ENCODE results near the gene THAP3. TPM values are rescaled to one million over a fixed set of nuclear protein-coding genes. Genes with fewer than 3 reads are reported as not detected.

THAP3 gene
- total and polyA plus RNA-seq, 9 of the 15 experiments (the other 6 are each of a cell fraction or from before 2014, with no cell fraction given) = 1.9 to 31.2 (median 18.2) TPM

DNA sequence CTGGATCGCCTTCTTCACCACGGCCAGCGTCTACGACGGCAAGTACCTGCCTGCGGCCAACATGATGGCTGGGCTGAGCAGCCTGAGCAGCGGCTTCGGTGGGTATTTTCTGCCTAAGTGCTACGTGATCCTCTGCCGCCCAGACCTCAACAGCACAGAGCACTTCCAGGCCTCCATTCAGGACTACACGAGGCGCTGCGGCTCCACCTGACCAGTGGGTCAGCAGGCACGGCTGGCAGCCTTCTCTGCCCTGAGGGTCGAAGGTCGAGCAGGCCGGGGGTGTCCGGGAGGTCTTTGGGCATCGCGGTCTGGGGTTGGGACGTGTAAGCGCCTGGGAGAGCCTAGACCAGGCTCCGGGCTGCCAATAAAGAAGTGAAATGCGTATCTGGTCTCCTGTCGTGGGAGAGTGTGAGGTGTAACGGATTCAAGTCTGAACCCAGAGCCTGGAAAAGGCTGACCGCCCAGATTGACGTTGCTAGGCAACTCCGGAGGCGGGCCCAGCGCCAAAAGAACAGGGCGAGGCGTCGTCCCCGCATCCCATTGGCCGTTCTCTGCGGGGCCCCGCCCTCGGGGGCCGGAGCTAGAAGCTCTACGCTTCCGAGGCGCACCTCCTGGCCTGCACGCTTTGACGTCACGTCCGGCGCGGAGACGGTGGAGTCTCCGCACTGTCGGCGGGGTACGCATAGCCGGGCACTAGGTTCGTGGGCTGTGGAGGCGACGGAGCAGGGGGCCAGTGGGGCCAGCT is 45.1 kb upstream of the THAP3 start, which contains the start of gene ZBTB48 (continued):
- TF ChIP-seq, protein P1, sequence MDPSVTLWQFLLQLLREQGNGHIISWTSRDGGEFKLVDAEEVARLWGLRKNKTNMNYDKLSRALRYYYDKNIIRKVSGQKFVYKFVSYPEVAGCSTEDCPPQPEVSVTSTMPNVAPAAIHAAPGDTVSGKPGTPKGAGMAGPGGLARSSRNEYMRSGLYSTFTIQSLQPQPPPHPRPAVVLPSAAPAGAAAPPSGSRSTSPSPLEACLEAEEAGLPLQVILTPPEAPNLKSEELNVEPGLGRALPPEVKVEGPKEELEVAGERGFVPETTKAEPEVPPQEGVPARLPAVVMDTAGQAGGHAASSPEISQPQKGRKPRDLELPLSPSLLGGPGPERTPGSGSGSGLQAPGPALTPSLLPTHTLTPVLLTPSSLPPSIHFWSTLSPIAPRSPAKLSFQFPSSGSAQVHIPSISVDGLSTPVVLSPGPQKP (CRISPR knock-in tag; IDR thresholded peaks at IDR 0.05) = no peak
- TF ChIP-seq NFATC3 (IDR thresholded peaks at IDR 0.05) = no peak
- TF ChIP-seq, protein P2, sequence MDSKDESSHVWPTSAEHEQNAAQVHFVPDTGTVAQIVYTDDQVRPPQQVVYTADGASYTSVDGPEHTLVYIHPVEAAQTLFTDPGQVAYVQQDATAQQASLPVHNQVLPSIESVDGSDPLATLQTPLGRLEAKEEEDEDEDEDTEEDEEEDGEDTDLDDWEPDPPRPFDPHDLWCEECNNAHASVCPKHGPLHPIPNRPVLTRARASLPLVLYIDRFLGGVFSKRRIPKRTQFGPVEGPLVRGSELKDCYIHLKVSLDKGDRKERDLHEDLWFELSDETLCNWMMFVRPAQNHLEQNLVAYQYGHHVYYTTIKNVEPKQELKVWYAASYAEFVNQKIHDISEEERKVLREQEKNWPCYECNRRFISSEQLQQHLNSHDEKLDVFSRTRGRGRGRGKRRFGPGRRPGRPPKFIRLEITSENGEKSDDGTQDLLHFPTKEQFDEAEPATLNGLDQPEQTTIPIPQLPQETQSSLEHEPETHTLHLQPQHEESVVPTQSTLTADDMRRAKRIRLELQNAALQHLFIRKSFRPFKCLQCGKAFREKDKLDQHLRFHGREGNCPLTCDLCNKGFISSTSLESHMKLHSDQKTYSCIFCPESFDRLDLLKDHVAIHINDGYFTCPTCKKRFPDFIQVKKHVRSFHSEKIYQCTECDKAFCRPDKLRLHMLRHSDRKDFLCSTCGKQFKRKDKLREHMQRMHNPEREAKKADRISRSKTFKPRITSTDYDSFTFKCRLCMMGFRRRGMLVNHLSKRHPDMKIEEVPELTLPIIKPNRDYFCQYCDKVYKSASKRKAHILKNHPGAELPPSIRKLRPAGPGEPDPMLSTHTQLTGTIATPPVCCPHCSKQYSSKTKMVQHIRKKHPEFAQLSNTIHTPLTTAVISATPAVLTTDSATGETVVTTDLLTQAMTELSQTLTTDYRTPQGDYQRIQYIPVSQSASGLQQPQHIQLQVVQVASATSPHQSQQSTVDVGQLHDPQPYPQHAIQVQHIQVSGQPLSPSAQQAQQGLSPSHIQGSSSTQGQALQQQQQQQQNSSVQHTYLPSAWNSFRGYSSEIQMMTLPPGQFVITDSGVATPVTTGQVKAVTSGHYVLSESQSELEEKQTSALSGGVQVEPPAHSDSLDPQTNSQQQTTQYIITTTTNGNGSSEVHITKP (IDR thresholded peaks at IDR 0.05; ENCODE audit: partially characterized antibody) = no peak
- TF ChIP-seq, protein P3, sequence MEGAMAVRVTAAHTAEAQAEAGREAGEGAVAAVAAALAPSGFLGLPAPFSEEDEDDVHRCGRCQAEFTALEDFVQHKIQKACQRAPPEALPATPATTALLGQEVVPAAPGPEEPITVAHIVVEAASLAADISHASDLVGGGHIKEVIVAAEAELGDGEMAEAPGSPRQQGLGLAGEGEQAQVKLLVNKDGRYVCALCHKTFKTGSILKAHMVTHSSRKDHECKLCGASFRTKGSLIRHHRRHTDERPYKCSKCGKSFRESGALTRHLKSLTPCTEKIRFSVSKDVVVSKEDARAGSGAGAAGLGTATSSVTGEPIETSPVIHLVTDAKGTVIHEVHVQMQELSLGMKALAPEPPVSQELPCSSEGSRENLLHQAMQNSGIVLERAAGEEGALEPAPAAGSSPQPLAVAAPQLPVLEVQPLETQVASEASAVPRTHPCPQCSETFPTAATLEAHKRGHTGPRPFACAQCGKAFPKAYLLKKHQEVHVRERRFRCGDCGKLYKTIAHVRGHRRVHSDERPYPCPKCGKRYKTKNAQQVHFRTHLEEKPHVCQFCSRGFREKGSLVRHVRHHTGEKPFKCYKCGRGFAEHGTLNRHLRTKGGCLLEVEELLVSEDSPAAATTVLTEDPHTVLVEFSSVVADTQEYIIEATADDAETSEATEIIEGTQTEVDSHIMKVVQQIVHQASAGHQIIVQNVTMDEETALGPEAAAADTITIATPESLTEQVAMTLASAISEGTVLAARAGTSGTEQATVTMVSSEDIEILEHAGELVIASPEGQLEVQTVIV (CRISPR knock-in tag; IDR thresholded peaks at IDR 0.05; ENCODE audit: borderline replicate concordance) = no peak
- peak; percentile 88 for TF ChIP-seq HMGN3 (IDR thresholded peaks at IDR 0.05; ENCODE audit: borderline replicate concordance, extremely low read depth, insufficient read length, low read depth, low read length)
- no peak for TF ChIP-seq POLR3A (IDR thresholded peaks at IDR 0.05; ENCODE audit: borderline replicate concordance, extremely low read depth, insufficient read depth, insufficient read length)
- TF ChIP-seq BRF1 (IDR thresholded peaks at IDR 0.05; ENCODE audit: borderline replicate concordance, extremely low read depth, insufficient read length) = no peak
- TF ChIP-seq, protein P4, sequence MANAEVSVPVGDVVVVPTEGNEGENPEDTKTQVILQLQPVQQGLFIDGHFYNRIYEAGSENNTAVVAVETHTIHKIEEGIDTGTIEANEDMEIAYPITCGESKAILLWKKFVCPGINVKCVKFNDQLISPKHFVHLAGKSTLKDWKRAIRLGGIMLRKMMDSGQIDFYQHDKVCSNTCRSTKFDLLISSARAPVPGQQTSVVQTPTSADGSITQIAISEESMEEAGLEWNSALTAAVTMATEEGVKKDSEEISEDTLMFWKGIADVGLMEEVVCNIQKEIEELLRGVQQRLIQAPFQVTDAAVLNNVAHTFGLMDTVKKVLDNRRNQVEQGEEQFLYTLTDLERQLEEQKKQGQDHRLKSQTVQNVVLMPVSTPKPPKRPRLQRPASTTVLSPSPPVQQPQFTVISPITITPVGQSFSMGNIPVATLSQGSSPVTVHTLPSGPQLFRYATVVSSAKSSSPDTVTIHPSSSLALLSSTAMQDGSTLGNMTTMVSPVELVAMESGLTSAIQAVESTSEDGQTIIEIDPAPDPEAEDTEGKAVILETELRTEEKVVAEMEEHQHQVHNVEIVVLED (CRISPR knock-in tag; IDR thresholded peaks at IDR 0.05) = peak; percentile 83
- no peak for TF ChIP-seq BRD9 (IDR thresholded peaks at IDR 0.05; ENCODE audit: low read depth, partially characterized antibody)
- no peak for TF ChIP-seq ZNF76 (CRISPR knock-in tag; IDR thresholded peaks at IDR 0.05; ENCODE audit: borderline replicate concordance)
- TF ChIP-seq, protein P5, sequence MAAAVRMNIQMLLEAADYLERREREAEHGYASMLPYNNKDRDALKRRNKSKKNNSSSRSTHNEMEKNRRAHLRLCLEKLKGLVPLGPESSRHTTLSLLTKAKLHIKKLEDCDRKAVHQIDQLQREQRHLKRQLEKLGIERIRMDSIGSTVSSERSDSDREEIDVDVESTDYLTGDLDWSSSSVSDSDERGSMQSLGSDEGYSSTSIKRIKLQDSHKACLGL (CRISPR knock-in tag; IDR thresholded peaks at IDR 0.05; ENCODE audit: borderline replicate concordance, poor library complexity, severe bottlenecking) = no peak
- TF ChIP-seq, protein P6, sequence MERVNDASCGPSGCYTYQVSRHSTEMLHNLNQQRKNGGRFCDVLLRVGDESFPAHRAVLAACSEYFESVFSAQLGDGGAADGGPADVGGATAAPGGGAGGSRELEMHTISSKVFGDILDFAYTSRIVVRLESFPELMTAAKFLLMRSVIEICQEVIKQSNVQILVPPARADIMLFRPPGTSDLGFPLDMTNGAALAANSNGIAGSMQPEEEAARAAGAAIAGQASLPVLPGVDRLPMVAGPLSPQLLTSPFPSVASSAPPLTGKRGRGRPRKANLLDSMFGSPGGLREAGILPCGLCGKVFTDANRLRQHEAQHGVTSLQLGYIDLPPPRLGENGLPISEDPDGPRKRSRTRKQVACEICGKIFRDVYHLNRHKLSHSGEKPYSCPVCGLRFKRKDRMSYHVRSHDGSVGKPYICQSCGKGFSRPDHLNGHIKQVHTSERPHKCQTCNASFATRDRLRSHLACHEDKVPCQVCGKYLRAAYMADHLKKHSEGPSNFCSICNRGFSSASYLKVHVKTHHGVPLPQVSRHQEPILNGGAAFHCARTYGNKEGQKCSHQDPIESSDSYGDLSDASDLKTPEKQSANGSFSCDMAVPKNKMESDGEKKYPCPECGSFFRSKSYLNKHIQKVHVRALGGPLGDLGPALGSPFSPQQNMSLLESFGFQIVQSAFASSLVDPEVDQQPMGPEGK (CRISPR knock-in tag; IDR thresholded peaks at IDR 0.05; ENCODE audit: borderline replicate concordance) = no peak
- TF ChIP-seq EGR1 (conservative IDR thresholded peaks at IDR 0.05) = no peak
- TF ChIP-seq TBL1XR1 (IDR thresholded peaks at IDR 0.05; ENCODE audit: low read length in 2 of 2) = no peak; a peak in 1 of 4 replicates

Measured in K562 (cell line).